Measurements from ENCODE around the gene SPOCK2. TPM values are rescaled to one million over a fixed set of nuclear protein-coding genes. Genes with fewer than 3 reads are reported as not detected.

SPOCK2 gene
- total RNA-seq, 2 donors from 2014 or later = 5.1 to 163 TPM

DNA sequence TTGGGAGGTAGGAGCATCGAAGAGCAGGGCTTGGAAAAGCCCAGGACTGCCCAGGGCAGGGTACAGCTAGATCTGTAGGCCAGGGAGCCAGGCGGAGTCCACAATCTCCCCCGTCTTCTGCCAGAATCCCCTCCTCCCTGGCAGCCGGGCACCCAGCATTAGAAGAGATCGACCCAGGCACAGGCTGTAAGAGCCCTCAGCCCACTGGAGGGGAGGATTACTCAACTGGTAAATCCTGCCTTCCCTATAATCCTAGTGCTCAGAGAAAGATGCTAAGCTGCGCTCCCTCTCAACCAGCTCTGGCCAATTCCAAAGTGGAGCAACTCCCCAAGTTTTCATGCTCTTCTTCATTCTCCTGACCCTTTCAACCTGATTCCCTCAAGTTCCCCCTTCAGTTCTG, 3.2 kb downstream of the SPOCK2 start:
- intact Hi-C loops (cut with DNase I) = no loop called here
- no peaks in the 10 kb centered on the region for H3K9me3 ChIP-seq
- no peaks in the 10 kb centered on the region for H3K36me3 ChIP-seq
- no peak for DNase-seq (ENCODE audit: low spot score)
- TF ChIP-seq CTCF (IDR thresholded peaks at IDR 0.05) = no peak
- no peak for TF ChIP-seq POLR2A (IDR thresholded peaks at IDR 0.05)
- no peak for TF ChIP-seq POLR2AphosphoS5 (IDR thresholded peaks at IDR 0.05)
- peaks cover 7% of the 10 kb centered on the region for H3K4me1 ChIP-seq (replicated peaks)
- no peak overlapping the region for H3K4me3 ChIP-seq
- WGBS = 95% methylated on average over 6 of the region's 6 CpGs
- no peaks in the 10 kb centered on the region for H3K27me3 ChIP-seq (replicated peaks; ENCODE audit: insufficient read depth)
- no peak overlapping the region for H3K27ac ChIP-seq

GRCh38 chr10:72083790-72084459, 4.4 kb downstream of the SPOCK2 start:
- no peaks in the 10 kb centered on the region for H3K36me3 ChIP-seq
- WGBS = 84% methylated on average over 16 of the region's 16 CpGs
- TF ChIP-seq CTCF (IDR thresholded peaks at IDR 0.05) = no peak
- no peak for TF ChIP-seq POLR2A (IDR thresholded peaks at IDR 0.05)
- no peak for TF ChIP-seq POLR2AphosphoS5 (IDR thresholded peaks at IDR 0.05)
- peaks cover 7% of the 10 kb centered on the region for H3K4me1 ChIP-seq (replicated peaks)
- intact Hi-C loops (cut with DNase I) = no loop called here
- H3K27me3 ChIP-seq (replicated peaks; ENCODE audit: insufficient read depth) = no peaks in the 10 kb centered on the region
- H3K27ac ChIP-seq = no peak overlapping the region
- no peak for DNase-seq (ENCODE audit: low spot score)
- H3K9me3 ChIP-seq = no peaks in the 10 kb centered on the region
- no peak overlapping the region for H3K4me3 ChIP-seq

DNA sequence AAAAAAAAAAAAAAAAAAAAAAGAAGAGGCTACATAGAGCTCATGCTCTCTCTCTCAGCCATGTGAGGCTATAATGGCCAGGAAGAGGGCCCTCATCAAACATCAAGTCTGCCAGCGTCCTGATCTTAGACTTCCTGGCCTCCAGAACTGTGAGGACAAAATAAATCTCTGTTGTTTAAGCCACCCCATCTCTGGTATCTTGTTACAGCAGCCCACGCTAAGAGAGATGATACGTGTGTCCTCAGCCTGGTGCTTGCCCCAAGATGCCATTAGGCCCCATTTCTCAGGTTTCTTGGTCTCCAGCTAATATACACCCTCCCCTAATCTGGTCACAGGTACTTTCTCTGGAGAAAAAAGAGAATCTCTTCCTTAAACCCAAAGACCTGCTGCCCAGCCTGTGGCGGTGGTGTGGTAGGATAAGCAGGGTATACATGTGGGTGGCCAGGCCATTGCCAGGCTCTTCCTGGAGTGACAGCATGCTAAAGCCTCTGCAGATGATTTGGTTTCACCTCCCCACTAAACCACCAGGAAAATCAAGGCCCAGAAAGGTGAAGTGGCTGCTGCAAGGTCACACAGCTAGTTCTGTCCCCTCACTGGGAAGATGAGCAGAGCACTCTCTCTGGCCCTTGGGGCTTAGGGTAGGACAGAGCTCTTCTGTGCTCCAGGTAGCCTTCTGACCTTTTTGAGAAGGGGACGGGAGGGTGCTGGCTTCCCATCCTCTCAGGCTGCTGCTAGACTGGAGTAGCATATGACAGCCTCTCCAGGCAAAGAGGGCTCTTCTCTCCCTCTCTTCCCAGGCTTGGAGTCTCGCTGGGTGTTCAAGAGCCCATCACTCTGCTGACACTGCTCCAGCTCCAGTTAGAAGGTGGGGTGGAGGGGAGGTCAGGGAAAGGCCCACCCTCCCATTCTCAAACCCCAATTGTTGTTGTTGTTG, 5.2 kb downstream of the SPOCK2 start:
- no peaks in the 10 kb centered on the region for H3K27me3 ChIP-seq (replicated peaks; ENCODE audit: insufficient read depth)
- H3K9me3 ChIP-seq = no peaks in the 10 kb centered on the region
- H3K4me1 ChIP-seq (replicated peaks) = peaks cover 7% of the 10 kb centered on the region
- WGBS = 86% methylated on average over 6 of the region's 6 CpGs
- intact Hi-C loops (cut with DNase I) = no loop called here
- TF ChIP-seq POLR2AphosphoS5 (IDR thresholded peaks at IDR 0.05) (no peak), POLR2A (IDR thresholded peaks at IDR 0.05) (no peak), CTCF (IDR thresholded peaks at IDR 0.05) (no peak)
- H3K4me3 ChIP-seq = no peak overlapping the region
- H3K36me3 ChIP-seq = no peaks in the 10 kb centered on the region
- DNase-seq (ENCODE audit: low spot score) = no peak
- no peak overlapping the region for H3K27ac ChIP-seq

DNA sequence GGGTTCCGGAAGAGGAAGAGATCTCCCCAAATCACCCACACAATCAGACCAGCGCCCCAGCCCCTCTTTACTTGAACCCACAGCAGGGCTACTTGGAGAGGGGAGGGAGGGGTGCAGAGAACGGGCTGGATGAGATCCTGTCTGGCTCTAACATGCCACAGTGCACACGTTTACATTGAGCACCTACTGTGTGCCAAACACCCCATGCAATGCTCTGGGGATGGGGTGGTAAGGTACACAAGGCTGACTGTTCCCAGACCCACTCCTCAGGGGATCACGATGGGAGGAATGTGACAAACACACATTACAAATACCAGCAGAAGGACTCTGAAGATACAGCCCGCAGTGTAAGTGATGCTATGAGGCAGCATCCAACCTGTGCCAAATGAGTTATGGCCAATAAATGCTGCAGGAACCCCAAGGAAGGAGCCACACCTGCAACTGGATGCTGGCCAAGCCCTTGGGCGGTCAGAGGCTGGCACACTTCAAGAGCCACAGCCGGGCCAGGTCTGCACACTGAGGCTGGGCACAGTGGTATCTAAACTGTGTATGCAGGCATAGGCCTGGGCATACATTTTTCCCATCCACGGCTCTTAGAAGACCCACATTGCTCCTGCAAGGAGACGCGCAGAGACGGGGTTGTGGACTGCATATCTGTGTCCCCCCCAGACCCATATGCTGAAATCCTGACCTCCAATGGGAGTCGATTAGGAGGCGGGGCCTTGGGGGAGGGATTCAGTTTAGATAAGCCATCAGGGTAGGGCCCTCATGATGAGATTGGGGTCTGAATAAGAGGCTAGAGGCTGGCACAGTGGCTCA, 6.4 kb downstream of the SPOCK2 start:
- Histone ChIP-seq H3K27me3 (replicated peaks; ENCODE audit: insufficient read depth) (no peaks in the 10 kb centered on the region), H3K4me3 (no peak overlapping the region), H3K36me3 (no peaks in the 10 kb centered on the region), H3K27ac (no peak overlapping the region), H3K4me1 (replicated peaks) (no peaks in the 10 kb centered on the region), H3K9me3 (no peaks in the 10 kb centered on the region)
- DNase-seq (ENCODE audit: low spot score) = peak; percentile 36
- 62% methylated on average over 13 of the region's 14 CpGs for WGBS
- intact Hi-C loops (cut with DNase I) = no loop called here
- TF ChIP-seq POLR2A (IDR thresholded peaks at IDR 0.05) (no peak), POLR2AphosphoS5 (IDR thresholded peaks at IDR 0.05) (no peak), CTCF (IDR thresholded peaks at IDR 0.05) (no peak)

Data from prostate gland (tissue), 2 donors.